K562 (cell line): ENCODE data around the gene KAT6B. TPM values are rescaled to one million over a fixed set of nuclear protein-coding genes. Genes with fewer than 3 reads are reported as not detected.

Experiments
- ATAC-seq: fragments of 200-7000 bp; cut with Tn5 transposase; 3 replicates; pipeline ENCODE4 v1.9.1; 2020; ENCODE audit warnings: moderate library complexity
- BruUV-seq: library from RNA; stranded (reverse); fragments of 400-500 nt; replicated peaks from 2 replicates; lab custom pipeline; 2021; lab: Mats Ljungman, UMichigan
- CTCF ChIA-PET: fragments of 300-600 bp; formaldehyde crosslinking; extraction: SDS; loops from one replicate; lab custom pipeline; 2021; ENCODE audit warnings: low intra/inter-chr PET ratio; lab: Yijun Ruan, JAX
- POLR2A ChIA-PET: fragments of 300-600, 350-650 bp; sonication (Branson Sonifier 250); formaldehyde crosslinking; extraction: SDS; loops from one replicate; lab custom pipeline; 2021; ENCODE audit warnings: antibody characterized with exemption, inconsistent platforms; lab: Yijun Ruan, JAX
- DNase-seq, 4 experiments: peaks; one replicate each; pipeline versions ENCODE4 v3.0.0 to v3.0.0-alpha.2; 2011 to 2018; ENCODE audit warnings: low spot score in 3 of 4, mixed read lengths in 3 of 4; ENCODE audit errors: extremely low read depth in 1 of 4
- FAIRE-seq: peaks from 2 replicates; lab custom pipeline; 2011; peaks lifted over from hg19 to GRCh38; lab: Jason Lieb, UNC
- H2AFZ ChIP-seq: 2 replicates; pipeline ENCODE4 v1.6.0; 2011; ENCODE audit warnings: low read depth, low read length, control low read depth, inconsistent platforms
- H3K27ac ChIP-seq: fragments of 200-600 bp; 3 replicates; pipeline ENCODE4 v1.8.0; 2011; ENCODE audit warnings: low read depth, mild to moderate bottlenecking, control low read depth, inconsistent platforms, low read length, moderate library complexity, mixed read lengths; ENCODE audit errors: extremely low read depth
- H3K27me3 ChIP-seq, 2 experiments: fragments of 300-600 bp in 1 of 2; 2 replicates in 1 of 2; 3 replicates in 1 of 2; pipeline versions ENCODE4 v1.6.0 to v1.8.0; 2011; ENCODE audit warnings: inconsistent platforms in 2 of 2, low read length in 2 of 2, mild to moderate bottlenecking in 1 of 2, mixed read lengths in 1 of 2, moderate library complexity in 1 of 2; ENCODE audit not compliant: control insufficient read depth in 2 of 2, insufficient read depth in 2 of 2
- H3K36me3 ChIP-seq: fragments of 300-600 bp; 3 replicates; pipeline ENCODE4 v1.8.0; 2011; ENCODE audit warnings: mild to moderate bottlenecking, low read length, inconsistent platforms; ENCODE audit not compliant: control insufficient read depth, insufficient read depth
- H3K4me1 ChIP-seq, 2 experiments: fragments of 200-600 bp in 1 of 2; replicated peaks in 1 of 2; 2 replicates in 1 of 2; 3 replicates in 1 of 2; pipeline versions ENCODE4 v1.5.1 to v1.8.0; 2011; ENCODE audit warnings: inconsistent platforms in 2 of 2, low read length in 2 of 2, mild to moderate bottlenecking in 1 of 2, mixed read lengths in 1 of 2, moderate library complexity in 1 of 2; ENCODE audit not compliant: control insufficient read depth in 2 of 2, insufficient read depth in 2 of 2
- H3K4me2 ChIP-seq: 2 replicates; pipeline ENCODE4 v1.6.1; 2011; ENCODE audit warnings: low read length, control low read depth, inconsistent platforms, mixed read lengths; ENCODE audit not compliant: insufficient read depth
- H3K4me3 ChIP-seq: fragments of 200-600 bp; sonication (generic), shearing (Covaris generic); 2 replicates; pipeline ENCODE4 v1.5.1; 2016; ENCODE audit warnings: control low read depth, inconsistent platforms
- H3K79me2 ChIP-seq: fragments of 200-600 bp; 3 replicates; pipeline ENCODE4 v1.8.0; 2011; ENCODE audit warnings: low read length, inconsistent platforms; ENCODE audit not compliant: control insufficient read depth, insufficient read depth
- H3K9ac ChIP-seq, 2 experiments: 2 replicates each; pipeline versions ENCODE4 v1.6.0 to v1.6.1; 2011; ENCODE audit warnings: low read depth in 2 of 2, low read length in 2 of 2, control low read depth in 1 of 2, inconsistent platforms in 1 of 2, mild to moderate bottlenecking in 1 of 2, mixed read lengths in 1 of 2; ENCODE audit not compliant: insufficient read depth in 1 of 2
- H3K9me1 ChIP-seq: one replicate; pipeline ENCODE4 v1.6.0; 2011; ENCODE audit warnings: inconsistent platforms, mild to moderate bottlenecking, low read length, moderate library complexity; ENCODE audit not compliant: control insufficient read depth, insufficient read depth
- H3K9me3 ChIP-seq: replicated peaks from 2 replicates; pipeline ENCODE4 v1.5.1; 2011; ENCODE audit warnings: low read depth, low read length, inconsistent platforms; ENCODE audit not compliant: control insufficient read depth, insufficient read depth
- H4K20me1 ChIP-seq: replicated peaks from 2 replicates; pipeline ENCODE4 v1.6.1; 2011; ENCODE audit warnings: low read length, inconsistent platforms, mixed read lengths; ENCODE audit not compliant: control insufficient read depth, insufficient read depth
- CXXC5 ChIP-seq: fragments of 250-450 bp; sonication (Bioruptor Pico); IDR thresholded peaks from 2 replicates; pipeline ENCODE4 v1.8.0; 2022; ENCODE audit warnings: inconsistent platforms, mild to moderate bottlenecking, moderate library complexity
- HMG20B ChIP-seq: fragments of 250-450 bp; sonication (Bioruptor Pico); IDR thresholded peaks from 2 replicates; pipeline ENCODE4 v1.5.0; 2021; ENCODE audit warnings: mild to moderate bottlenecking
- NFE2L1 ChIP-seq: fragments of 450-650 bp; IDR thresholded peaks from 2 replicates; pipeline ENCODE4 v1.6.1; 2016; ENCODE audit warnings: missing genetic modification characterization, low read depth, mild to moderate bottlenecking, missing compliant biosample characterization, moderate library complexity, borderline replicate concordance
- OTX1 ChIP-seq: fragments of 450-650 bp; formaldehyde crosslinking; IDR thresholded peaks from 2 replicates; pipeline ENCODE4 v1.4.0; 2022; ENCODE audit warnings: mild to moderate bottlenecking
- PBX2 ChIP-seq, 2 experiments: IDR thresholded peaks in 1 of 2; conservative IDR thresholded peaks in 1 of 2; 2 replicates each; pipeline ENCODE4 v1.6.1; 2016; ENCODE audit warnings: low read depth in 2 of 2, mild to moderate bottlenecking in 1 of 2, missing compliant biosample characterization in 1 of 2, missing genetic modification characterization in 1 of 2, moderate library complexity in 1 of 2
- POLR2B ChIP-seq: fragments of 450-650 bp; IDR thresholded peaks from 2 replicates; pipeline ENCODE4 v1.6.1; 2018; ENCODE audit warnings: low read depth; ENCODE audit not compliant: partially characterized antibody
- POLR3A ChIP-seq: IDR thresholded peaks from 2 replicates; pipeline ENCODE4 v1.6.1; 2011; ENCODE audit warnings: borderline replicate concordance, mild to moderate bottlenecking, moderate library complexity; ENCODE audit not compliant: insufficient read length, insufficient read depth; ENCODE audit errors: extremely low read depth
- SRSF7 ChIP-seq: fragments of 200-400 bp; formaldehyde crosslinking; optimal IDR thresholded peaks from 2 replicates; pipeline ENCODE3; 2017; ENCODE audit warnings: mild to moderate bottlenecking, low read depth, low read length
- ZMIZ1 ChIP-seq, 2 experiments: fragments of 150-350 bp in 1 of 2; IDR thresholded peaks; 2 replicates each; pipeline ENCODE4 v1.6.1; 2012 to 2016; ENCODE audit warnings: low read depth in 2 of 2, low read length in 2 of 2, mild to moderate bottlenecking in 1 of 2, moderate library complexity in 1 of 2
- ZNF324 ChIP-seq: fragments of 250-450 bp; sonication (Bioruptor Pico); IDR thresholded peaks from 2 replicates; pipeline ENCODE4 v1.4.0; 2020; ENCODE audit warnings: mild to moderate bottlenecking
- ZNF644 ChIP-seq: fragments of 200-800 bp; sonication (Bioruptor generic); IDR thresholded peaks from 2 replicates; pipeline ENCODE4 v1.6.1; 2016; ENCODE audit warnings: low read depth, missing genetic modification characterization, missing compliant biosample characterization
- ZNF717 ChIP-seq: fragments of 250-450 bp; sonication (Bioruptor Pico); IDR thresholded peaks from 2 replicates; pipeline ENCODE4 v1.5.0; 2021
- ZNF785 ChIP-seq: fragments of 250-450 bp; sonication (Bioruptor Pico); IDR thresholded peaks from 2 replicates; pipeline ENCODE4 v1.4.0; 2020; ENCODE audit warnings: mild to moderate bottlenecking
- WGBS: fragments of 100-300 bp; shearing (Covaris generic); methylation state at CpG from one replicate; pipeline ENCODE4 v1.1.6; 2016; ENCODE audit warnings: low coverage, mixed read lengths; ENCODE audit not compliant: insufficient coverage; ENCODE audit errors: missing lambda C conversion rate; 5-methylcytosine and 5-hydroxymethylcytosine counted together
- in situ Hi-C: fragments of 300-500 bp; cut with MboI; formaldehyde crosslinking; loops from 4 replicates; pipeline ENCODE4 v1.15.0; 2018; ENCODE audit warnings: inconsistent platforms, mixed read lengths
- intact Hi-C: fragments of 100-400 bp; cut with micrococcal nuclease; formaldehyde crosslinking; loops from 2 replicates; pipeline ENCODE4 v1.14.2; 2022
- polyA plus RNA-seq, 8 experiments: library from polyadenylated mRNA; depleted of rRNA in 4 of 8; stranded (reverse) in 5 of 8; unstranded in 3 of 8; fragments of >200 nt; fragmentation: Nextera tagmentation in 2 of 8; fragmentation: Illumina TruSeq in 1 of 8; extraction: Ambion mirVana in 2 of 8; extraction: Trizol in 1 of 8; gene quantifications; 2 replicates each; pipeline versions ENCODE4 v1.2.1 to v1.2.3, GENCODE V29; 2011 to 2014; ENCODE audit warnings: inconsistent platforms in 1 of 8, missing spikeins in 1 of 8
- total RNA-seq, 7 experiments: library from RNA; depleted of rRNA in 6 of 7; stranded (reverse); fragments of >200 nt in 6 of 7; fragmentation: Illumina TruSeq in 2 of 7; extraction: Trizol in 2 of 7; gene quantifications; 2 replicates each; pipeline versions ENCODE4 v1.2.1 to v1.2.3, GENCODE V29; 2011 to 2021; ENCODE audit warnings: low replicate concordance in 1 of 7
- TF ChIP-seq, protein P1 (sequence below): fragments of 250-450 bp; sonication (Bioruptor Pico); IDR thresholded peaks from 2 replicates; pipeline ENCODE4 v1.8.0; 2022; ENCODE audit warnings: inconsistent platforms, mild to moderate bottlenecking, moderate library complexity, borderline replicate concordance

KAT6B gene
- total and polyA plus RNA-seq, 9 of the 15 experiments (the other 6 are each of a cell fraction or from before 2014, with no cell fraction given), result 1.4 to 9.2 (median 6.8) TPM

DNA sequence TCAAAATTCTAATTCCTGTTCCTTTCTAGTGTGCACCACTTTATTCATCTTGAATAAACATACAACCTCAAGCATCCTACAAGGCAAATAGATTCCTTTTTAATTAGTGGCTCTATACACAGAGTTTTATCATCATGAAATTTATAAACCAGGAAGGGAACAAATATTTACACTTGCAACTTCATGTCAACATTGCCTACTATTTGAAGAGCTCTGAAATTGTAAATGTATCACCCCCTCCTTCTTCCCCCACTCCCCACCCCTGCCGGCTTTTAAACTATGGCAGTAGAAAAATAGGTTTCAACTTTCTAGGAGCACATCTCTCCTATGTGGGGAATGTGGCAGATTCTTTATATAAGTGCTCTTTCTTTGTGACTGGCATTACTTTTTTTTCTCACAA, 49.6 kb downstream of the KAT6B start:
- H3K4me2 ChIP-seq, result no peak overlapping the region
- 20% methylated on average over 1 of the region's 1 CpG for WGBS
- no peak for TF ChIP-seq NFE2L1 (tag)
- no peak for TF ChIP-seq ZNF717 (CRISPR knock-in tag)
- TF ChIP-seq, protein P1, sequence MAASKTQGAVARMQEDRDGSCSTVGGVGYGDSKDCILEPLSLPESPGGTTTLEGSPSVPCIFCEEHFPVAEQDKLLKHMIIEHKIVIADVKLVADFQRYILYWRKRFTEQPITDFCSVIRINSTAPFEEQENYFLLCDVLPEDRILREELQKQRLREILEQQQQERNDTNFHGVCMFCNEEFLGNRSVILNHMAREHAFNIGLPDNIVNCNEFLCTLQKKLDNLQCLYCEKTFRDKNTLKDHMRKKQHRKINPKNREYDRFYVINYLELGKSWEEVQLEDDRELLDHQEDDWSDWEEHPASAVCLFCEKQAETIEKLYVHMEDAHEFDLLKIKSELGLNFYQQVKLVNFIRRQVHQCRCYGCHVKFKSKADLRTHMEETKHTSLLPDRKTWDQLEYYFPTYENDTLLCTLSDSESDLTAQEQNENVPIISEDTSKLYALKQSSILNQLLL (CRISPR knock-in tag), result no peak
- no peak for TF ChIP-seq ZNF324 (CRISPR knock-in tag)
- no peak for TF ChIP-seq POLR2B
- TF ChIP-seq CXXC5, result no peak
- TF ChIP-seq PBX2 (CRISPR knock-in tag; IDR thresholded peaks at IDR 0.05; ENCODE audit: low read depth), result no peak
- no peak for TF ChIP-seq PBX2 (tag; conservative IDR thresholded peaks at IDR 0.05; ENCODE audit: low read depth)
- no peak for TF ChIP-seq HMG20B (CRISPR knock-in tag)
- no peak for TF ChIP-seq SRSF7
- TF ChIP-seq POLR3A, result no peak
- TF ChIP-seq ZMIZ1 (IDR thresholded peaks at IDR 0.05; ENCODE audit: low read depth in 2 of 2, low read length in 2 of 2), result no peak
- no peak for TF ChIP-seq ZNF644 (tag)
- TF ChIP-seq ZNF785 (CRISPR knock-in tag), result no peak
- TF ChIP-seq OTX1 (CRISPR knock-in tag), result no peak

More for the DNA sequence above, 49.6 kb downstream of the KAT6B start:
- in situ Hi-C loops (no loop called here), intact Hi-C loops (no loop called here)
- Histone ChIP-seq H3K27me3 (peaks cover 0 to under 1% of the 10 kb centered on the region in 2 experiments; a peak in 1 of 5 replicates), H3K36me3 (no peaks in the 10 kb centered on the region), H4K20me1 (0 out of 2 replicates have a peak, but pooled peaks cover 10% of the 10 kb centered on the region), H3K4me3 (no peak overlapping the region), H3K27ac (no peak overlapping the region), H3K9me1 (no peaks in the 10 kb centered on the region), H3K4me1 (no peaks in the 10 kb centered on the region), H3K9ac (no peak overlapping the region), H3K79me2 (no peaks in the 10 kb centered on the region), H2AFZ (no peak overlapping the region), H3K9me3 (no peaks in the 10 kb centered on the region)
- FAIRE-seq, result no peak
- ChIA-PET CTCF (no interaction called here), POLR2A (interaction anchor here (1.3 kb wide), 1 partner anchor 13 kb away, joined by 3 read pairs; no protein-coding TSS in a partner anchor)
- ATAC-seq, result no peak
- no peak for DNase-seq
- BruUV-seq, result no TSS peak
